CD4-positive, alpha-beta memory T cell (primary cell): Measurements from ENCODE around the gene SEL1L3. TPM values are rescaled to one million over a fixed set of nuclear protein-coding genes. Genes with fewer than 3 reads are reported as not detected.

Experiments
- CTCF ChIA-PET: fragments of 350-600 bp; sonication (Branson Sonifier 250); formaldehyde crosslinking; loops from one replicate; lab custom pipeline; 2021; ENCODE audit warnings: inconsistent platforms; ENCODE audit not compliant: partially characterized antibody; lab: Charles Lee
- POLR2A ChIA-PET: fragments of 350-600 bp; sonication (Branson Sonifier 250); formaldehyde crosslinking; loops from one replicate; lab custom pipeline; 2021; ENCODE audit not compliant: partially characterized antibody; lab: Charles Lee
- DNase-seq, 5 donors: peaks; one replicate each; pipeline versions ENCODE4 v3.0.0 to v3.0.0-alpha.2; 2020 to 2022; ENCODE audit warnings: mixed read lengths in 1 of 5
- H3K27ac ChIP-seq: one replicate; pipeline ENCODE4 v1.7.0; 2013; ENCODE audit warnings: low read depth, low read length
- H3K27me3 ChIP-seq: 2 replicates; pipeline ENCODE4 v1.7.0; 2013; ENCODE audit warnings: mild to moderate bottlenecking, low read length, moderate library complexity; ENCODE audit not compliant: insufficient read depth
- H3K36me3 ChIP-seq: 2 replicates; pipeline ENCODE4 v1.7.0; 2013; ENCODE audit warnings: mild to moderate bottlenecking, low read length, moderate library complexity; ENCODE audit not compliant: insufficient read depth
- H3K4me1 ChIP-seq: 2 replicates; pipeline ENCODE4 v1.7.0; 2013; ENCODE audit warnings: mild to moderate bottlenecking, low read length, moderate library complexity; ENCODE audit not compliant: insufficient read depth
- H3K4me3 ChIP-seq, 2 donors: one replicate each; pipeline ENCODE4 v1.7.0; 2013; ENCODE audit warnings: low read length in 2 of 2, mild to moderate bottlenecking in 1 of 2
- H3K9me3 ChIP-seq, 2 donors: one replicate each; pipeline ENCODE4 v1.7.0; 2013; ENCODE audit warnings: low read length in 2 of 2, control low read depth in 1 of 2; ENCODE audit not compliant: control insufficient read depth in 1 of 2
- H3K27ac Mint-ChIP-seq, 7 donors: one replicate each; pipeline ENCODE4 v1.8.0; 2020 to 2021; ENCODE audit warnings: mixed read lengths in 7 of 7, mild to moderate bottlenecking in 6 of 7, inconsistent platforms in 3 of 7, moderate library complexity in 3 of 7
- H3K27me3 Mint-ChIP-seq, 2 donors: one replicate each; pipeline ENCODE4 v1.8.0; 2020 to 2021; ENCODE audit warnings: mixed read lengths in 2 of 2
- H3K36me3 Mint-ChIP-seq, 2 donors: one replicate each; pipeline ENCODE4 v1.8.0; 2020 to 2021; ENCODE audit warnings: mixed read lengths in 2 of 2, inconsistent platforms in 1 of 2, mild to moderate bottlenecking in 1 of 2
- H3K4me1 Mint-ChIP-seq, 4 donors: one replicate each; pipeline ENCODE4 v1.8.0; 2020 to 2021; ENCODE audit warnings: mixed read lengths in 4 of 4, mild to moderate bottlenecking in 1 of 4
- H3K4me3 Mint-ChIP-seq, 8 donors: one replicate each; pipeline ENCODE4 v1.8.0; 2020 to 2021; ENCODE audit warnings: mixed read lengths in 8 of 8, mild to moderate bottlenecking in 7 of 8, moderate library complexity in 6 of 8, inconsistent platforms in 3 of 8
- H3K9me3 Mint-ChIP-seq, 8 donors: one replicate each; pipeline ENCODE4 v1.8.0; 2020 to 2021; ENCODE audit warnings: mixed read lengths in 8 of 8, mild to moderate bottlenecking in 5 of 8, inconsistent platforms in 3 of 8, moderate library complexity in 1 of 8
- intact Hi-C: fragments of 100-400 bp; cut with micrococcal nuclease; formaldehyde crosslinking; loops from one replicate; pipeline ENCODE4 v1.15.1; 2023
- polyA plus RNA-seq, 2 donors: library from polyadenylated mRNA; unstranded; fragments of 300-500 nt; fragmentation: Illumina TruSeq; gene quantifications; one replicate each; pipeline ENCODE4 v1.2.3, GENCODE V29; 2021
- total RNA-seq, 2 experiments: library from RNA; stranded (reverse); gene quantifications; one replicate each; pipeline ENCODE4 v1.2.3, GENCODE V29; 2021

SEL1L3 gene
- total and polyA plus RNA-seq, 4 experiments from 2014 or later = 61.3 to 68.8 (median 62.9) TPM

DNA sequence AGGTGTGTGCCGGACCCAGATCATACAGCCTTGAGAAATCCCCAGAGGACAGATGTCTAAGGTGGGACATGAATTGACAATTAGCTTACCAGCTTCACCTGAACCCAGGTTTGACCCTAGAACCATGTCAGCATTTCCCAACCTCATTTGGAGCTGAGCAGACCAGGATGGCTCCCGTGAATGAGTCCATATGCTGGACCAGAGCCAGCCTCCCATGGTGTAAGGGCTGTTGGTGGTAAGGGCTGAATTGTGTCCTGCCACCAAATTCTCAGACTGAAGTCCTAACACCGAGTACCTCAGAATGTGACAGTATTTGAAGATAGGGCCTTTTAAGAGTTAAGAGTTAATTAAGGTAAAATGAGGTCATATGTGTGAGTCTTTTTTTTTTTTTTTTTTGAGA is 118.8 kb downstream of the SEL1L3 start:
- Histone ChIP-seq H3K27ac (no peak overlapping the region), H3K4me3 (no peak overlapping the region), H3K9me3 (no peaks in the 10 kb centered on the region), H3K4me1 (no peaks in the 10 kb centered on the region), H3K27me3 (no peaks in the 10 kb centered on the region), H3K36me3 (peaks cover 4% of the 10 kb centered on the region)
- no peak overlapping the region for H3K4me3 Mint-ChIP-seq
- CTCF ChIA-PET = interaction anchor here (0.6 kb wide), 1 partner anchor 558 kb away, joined by 3 read pairs; no protein-coding TSS in a partner anchor
- no peaks in the 10 kb centered on the region for H3K9me3 Mint-ChIP-seq
- H3K27me3 Mint-ChIP-seq = no peaks in the 10 kb centered on the region
- POLR2A ChIA-PET = no interaction called here
- DNase-seq = no peak
- intact Hi-C loops = no loop called here
- H3K36me3 Mint-ChIP-seq = peaks cover 27 to 28% of the 10 kb centered on the region in 2 donors
- H3K4me1 Mint-ChIP-seq = no peaks in the 10 kb centered on the region
- no peak overlapping the region for H3K27ac Mint-ChIP-seq

DNA sequence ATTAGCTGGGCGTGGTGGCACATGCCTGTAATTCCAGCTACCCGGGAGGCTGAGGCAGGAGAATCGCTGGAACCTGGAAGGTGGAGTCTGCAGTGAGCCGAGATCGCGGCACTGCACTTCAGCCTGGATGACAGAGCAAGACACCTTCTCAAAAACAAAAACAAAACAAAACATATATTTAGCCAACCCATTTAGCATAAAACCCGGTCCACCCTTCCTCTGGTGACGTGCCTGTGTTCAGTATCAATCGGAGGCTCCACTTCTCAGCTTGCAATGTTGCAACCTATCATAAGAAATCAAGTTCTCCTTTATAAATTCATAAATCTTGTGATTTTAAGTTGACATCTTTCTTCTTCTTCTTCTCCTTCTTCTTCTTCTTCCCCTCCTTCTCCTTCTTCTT is 133.2 kb downstream of the SEL1L3 start:
- Histone ChIP-seq H3K27me3 (no peaks in the 10 kb centered on the region), H3K36me3 (no peaks in the 10 kb centered on the region), H3K4me1 (no peaks in the 10 kb centered on the region), H3K9me3 (no peaks in the 10 kb centered on the region), H3K27ac (no peak overlapping the region), H3K4me3 (no peak overlapping the region)
- DNase-seq = no peak
- no peaks in the 10 kb centered on the region for H3K27me3 Mint-ChIP-seq
- intact Hi-C loops = no loop called here
- ChIA-PET POLR2A (no interaction called here), CTCF (no interaction called here)
- H3K27ac Mint-ChIP-seq = no peak overlapping the region
- no peaks in the 10 kb centered on the region for H3K36me3 Mint-ChIP-seq
- H3K4me1 Mint-ChIP-seq = peaks cover 0 to 4% (median 2%) of the 10 kb centered on the region in 4 donors
- H3K4me3 Mint-ChIP-seq = no peak overlapping the region
- no peaks in the 10 kb centered on the region for H3K9me3 Mint-ChIP-seq

DNA sequence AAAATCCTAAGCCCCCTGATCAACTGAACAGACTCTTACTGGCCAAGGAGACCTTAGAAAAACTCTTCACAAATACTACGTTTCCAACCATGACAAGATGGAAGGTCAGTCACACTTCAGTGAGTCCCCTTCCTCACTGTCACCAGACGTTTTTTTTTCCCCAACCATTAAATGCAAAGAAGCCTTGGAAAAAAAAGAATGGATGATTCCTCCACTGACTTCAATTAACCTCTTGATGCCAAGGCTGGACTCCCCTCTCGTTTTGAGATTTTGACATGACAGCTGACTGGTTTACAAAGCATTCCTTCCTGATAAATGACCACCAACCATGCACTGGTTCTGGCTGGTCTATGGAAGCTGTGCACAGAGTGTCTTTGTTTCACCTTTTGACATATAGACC is 133.9 kb downstream of the SEL1L3 start:
- H3K27ac ChIP-seq = no peak overlapping the region
- no peak overlapping the region for H3K27ac Mint-ChIP-seq

DNA sequence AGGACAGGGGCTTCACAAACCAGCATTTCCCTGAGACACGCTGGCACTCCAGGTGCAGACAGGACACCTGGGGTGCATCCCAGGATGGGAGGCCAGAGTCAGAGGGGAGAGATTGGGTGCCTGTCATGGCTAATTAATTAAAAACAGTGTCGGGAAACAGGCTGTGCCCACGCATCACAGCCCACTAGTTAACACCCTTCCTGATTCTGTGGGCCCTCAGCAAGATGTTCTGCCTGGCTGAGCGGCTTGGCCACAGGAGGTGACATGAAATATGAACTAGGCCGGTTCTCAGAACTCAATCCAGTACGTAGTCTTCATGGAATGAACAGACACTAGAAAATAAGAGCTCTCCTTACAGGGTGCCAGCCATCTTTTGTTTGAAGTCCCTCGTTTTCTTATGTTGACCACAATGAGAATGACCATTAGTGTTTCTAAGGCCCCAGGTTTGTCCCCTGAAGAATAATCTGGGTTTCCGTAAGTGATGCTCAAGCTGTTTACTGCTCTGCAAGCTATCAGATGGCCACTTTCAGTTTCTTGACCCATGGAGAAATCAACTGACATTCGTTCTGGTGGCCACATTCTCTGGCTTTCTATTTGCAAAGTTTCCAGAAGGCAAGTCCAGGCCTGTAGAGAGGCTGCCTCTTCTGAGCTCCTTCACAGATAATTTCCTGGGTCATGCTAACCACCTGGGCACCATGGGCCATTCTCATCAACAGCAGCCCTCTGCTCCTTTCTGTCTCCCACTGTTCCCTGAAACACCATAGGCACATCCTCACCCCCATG is 134.9 kb downstream of the SEL1L3 start:
- POLR2A ChIA-PET = no interaction called here
- Histone ChIP-seq H3K36me3 (no peaks in the 10 kb centered on the region), H3K4me1 (no peaks in the 10 kb centered on the region), H3K27ac (no peak overlapping the region), H3K27me3 (no peaks in the 10 kb centered on the region), H3K9me3 (no peaks in the 10 kb centered on the region), H3K4me3 (no peak overlapping the region)
- no peak for DNase-seq
- Mint-ChIP-seq H3K4me1 (peaks cover 0 to 4% (median 2%) of the 10 kb centered on the region in 4 donors), H3K27me3 (no peaks in the 10 kb centered on the region), H3K36me3 (no peaks in the 10 kb centered on the region), H3K9me3 (no peaks in the 10 kb centered on the region), H3K4me3 (no peak overlapping the region), H3K27ac (peak overlapping the region in 1 of 7 donors; percentile 25)
- CTCF ChIA-PET = no interaction called here
- intact Hi-C loops = no loop called here

More for the DNA sequence above, 133.9 kb downstream of the SEL1L3 start:
- Histone ChIP-seq H3K27me3 (no peaks in the 10 kb centered on the region), H3K9me3 (no peaks in the 10 kb centered on the region), H3K36me3 (no peaks in the 10 kb centered on the region), H3K4me3 (no peak overlapping the region), H3K4me1 (no peaks in the 10 kb centered on the region)
- no peaks in the 10 kb centered on the region for H3K9me3 Mint-ChIP-seq
- no peak overlapping the region for H3K4me3 Mint-ChIP-seq
- H3K4me1 Mint-ChIP-seq = peaks cover 0 to 4% (median 2%) of the 10 kb centered on the region in 4 donors
- H3K36me3 Mint-ChIP-seq = no peaks in the 10 kb centered on the region
- ChIA-PET CTCF (no interaction called here), POLR2A (no interaction called here)
- no peaks in the 10 kb centered on the region for H3K27me3 Mint-ChIP-seq
- intact Hi-C loops = no loop called here
- no peak for DNase-seq

DNA sequence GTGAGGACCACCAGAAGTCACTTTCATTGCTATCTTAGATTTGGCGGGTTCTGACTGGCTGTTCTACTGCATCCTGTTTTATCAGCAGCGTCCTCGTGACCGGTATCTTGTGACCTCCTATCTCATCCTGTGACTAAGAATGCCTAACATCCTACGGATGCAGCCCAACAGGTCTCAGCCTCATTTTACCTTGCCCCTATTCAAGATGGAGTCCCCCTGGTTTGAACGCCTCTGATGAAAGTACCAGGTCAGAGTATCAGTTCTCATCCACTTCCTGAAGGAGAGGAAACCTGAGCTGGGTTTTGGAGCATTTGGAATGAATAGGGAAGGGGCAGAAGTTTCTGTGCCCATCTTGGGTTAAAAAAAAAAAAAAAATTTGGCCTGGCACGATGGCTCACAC is 136.9 kb downstream of the SEL1L3 start:
- Histone ChIP-seq H3K27me3 (no peaks in the 10 kb centered on the region), H3K36me3 (no peaks in the 10 kb centered on the region), H3K4me1 (no peaks in the 10 kb centered on the region), H3K9me3 (no peaks in the 10 kb centered on the region), H3K4me3 (no peak overlapping the region), H3K27ac (no peak overlapping the region)
- DNase-seq = no peak
- POLR2A ChIA-PET = no interaction called here
- Mint-ChIP-seq H3K27ac (no peak overlapping the region), H3K27me3 (no peaks in the 10 kb centered on the region), H3K9me3 (no peaks in the 10 kb centered on the region), H3K4me1 (peaks cover 0 to 2% (median 0%) of the 10 kb centered on the region in 4 donors), H3K36me3 (no peaks in the 10 kb centered on the region), H3K4me3 (no peak overlapping the region)
- intact Hi-C loops = no loop called here
- CTCF ChIA-PET = no interaction called here

DNA sequence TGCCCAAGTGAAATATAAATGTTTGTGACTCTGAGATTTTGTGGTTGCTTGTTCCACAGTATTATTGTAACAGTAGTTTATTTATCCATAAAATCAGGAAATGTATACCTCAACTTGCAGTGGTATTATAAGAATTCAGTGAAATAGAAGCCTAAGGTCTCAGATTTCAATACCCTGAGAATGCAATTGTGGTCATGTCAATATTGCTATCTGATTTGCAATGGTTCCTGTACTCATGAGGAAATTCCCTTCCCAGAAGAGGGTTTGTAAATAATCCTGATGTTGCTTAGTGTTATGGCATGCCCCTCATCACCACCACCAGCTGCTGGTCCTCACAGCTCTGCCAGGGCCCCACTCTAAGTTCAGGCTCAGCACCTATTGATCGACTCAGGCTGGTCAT is 139.4 kb downstream of the SEL1L3 start:
- H3K36me3 Mint-ChIP-seq = no peaks in the 10 kb centered on the region
- H3K4me1 Mint-ChIP-seq = no peaks in the 10 kb centered on the region
- Histone ChIP-seq H3K9me3 (no peaks in the 10 kb centered on the region), H3K36me3 (no peaks in the 10 kb centered on the region), H3K4me3 (no peak overlapping the region), H3K4me1 (no peaks in the 10 kb centered on the region), H3K27me3 (no peaks in the 10 kb centered on the region), H3K27ac (no peak overlapping the region)
- no peaks in the 10 kb centered on the region for H3K27me3 Mint-ChIP-seq
- intact Hi-C loops = no loop called here
- no peak for DNase-seq
- ChIA-PET CTCF (no interaction called here), POLR2A (no interaction called here)
- no peaks in the 10 kb centered on the region for H3K9me3 Mint-ChIP-seq
- H3K4me3 Mint-ChIP-seq = no peak overlapping the region
- H3K27ac Mint-ChIP-seq = no peak overlapping the region

DNA sequence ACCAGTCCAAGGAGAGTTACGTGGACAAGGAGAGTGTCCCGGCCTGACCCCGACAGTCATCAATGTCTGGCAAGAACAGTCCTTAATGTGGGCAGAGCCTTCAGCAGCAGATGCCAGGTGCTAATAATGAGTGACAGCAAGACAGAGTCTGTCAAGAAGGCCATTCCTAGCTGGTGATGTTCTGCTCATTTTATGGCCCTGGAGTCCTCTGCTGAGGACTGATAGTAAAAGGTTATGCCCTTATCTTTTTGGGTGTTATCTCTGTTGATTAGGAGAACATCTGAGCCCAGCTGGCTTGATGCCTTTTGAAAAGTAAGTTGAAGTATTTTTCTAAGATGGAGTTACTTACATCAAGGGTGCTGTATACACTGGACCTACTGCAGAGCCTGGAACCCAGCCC is 139.8 kb downstream of the SEL1L3 start:
- no peak for DNase-seq
- Mint-ChIP-seq H3K27me3 (no peaks in the 10 kb centered on the region), H3K27ac (no peak overlapping the region), H3K9me3 (no peaks in the 10 kb centered on the region), H3K4me3 (no peak overlapping the region), H3K36me3 (no peaks in the 10 kb centered on the region), H3K4me1 (no peaks in the 10 kb centered on the region)
- H3K36me3 ChIP-seq = no peaks in the 10 kb centered on the region
- ChIA-PET CTCF (no interaction called here), POLR2A (no interaction called here)
- no peak overlapping the region for H3K27ac ChIP-seq
- no peaks in the 10 kb centered on the region for H3K4me1 ChIP-seq
- H3K4me3 ChIP-seq = no peak overlapping the region
- no peaks in the 10 kb centered on the region for H3K27me3 ChIP-seq
- H3K9me3 ChIP-seq = no peaks in the 10 kb centered on the region
- intact Hi-C loops = no loop called here
